Small intestine (tissue), 7 donors: Measurements from ENCODE around the gene ELAPOR1. TPM values are rescaled to one million over a fixed set of nuclear protein-coding genes. Genes with fewer than 3 reads are reported as not detected.
"Not testable (repeated sequence)": the region's sequence is repeated elsewhere in the genome, so short reads cannot be mapped to it uniquely, and the experiment has no call there.

ENCODE experiments used
- DNase-seq, 2 donors: peaks; one replicate each; pipeline versions ENCODE4 v3.0.0 to v3.0.0-alpha.2; 2013
- FAIRE-seq: peaks from 2 replicates; lab custom pipeline; 2012; peaks lifted over from hg19 to GRCh38; lab: Jason Lieb, UNC
- H3K27ac ChIP-seq, 3 donors: one replicate each; pipeline ENCODE4 v1.5.1; 2013; ENCODE audit warnings: low read length in 2 of 3, mild to moderate bottlenecking in 2 of 3, control low read depth in 1 of 3, inconsistent platforms in 1 of 3, low read depth in 1 of 3, moderate library complexity in 1 of 3
- H3K27me3 ChIP-seq, 3 donors: one replicate each; pipeline ENCODE4 v1.6.1; 2013; ENCODE audit warnings: low read length in 3 of 3, inconsistent platforms in 1 of 3; ENCODE audit not compliant: control insufficient read depth in 3 of 3, insufficient read depth in 3 of 3
- H3K36me3 ChIP-seq, 3 donors: one replicate each; pipeline ENCODE4 v1.6.1; 2013; ENCODE audit warnings: low read length in 3 of 3, inconsistent platforms in 1 of 3, low read depth in 1 of 3, mild to moderate bottlenecking in 1 of 3, moderate library complexity in 1 of 3; ENCODE audit not compliant: control insufficient read depth in 3 of 3, insufficient read depth in 2 of 3
- H3K4me1 ChIP-seq, 3 donors: one replicate each; pipeline ENCODE4 v1.6.1; 2013; ENCODE audit warnings: low read length in 2 of 3, inconsistent platforms in 1 of 3, low read depth in 1 of 3, mild to moderate bottlenecking in 1 of 3, moderate library complexity in 1 of 3; ENCODE audit not compliant: control insufficient read depth in 3 of 3, insufficient read depth in 2 of 3
- H3K4me3 ChIP-seq, 3 donors: one replicate each; pipeline ENCODE4 v1.5.1; 2013; ENCODE audit warnings: low read length in 3 of 3, control low read depth in 1 of 3, inconsistent platforms in 1 of 3, low read depth in 1 of 3, mild to moderate bottlenecking in 1 of 3, moderate library complexity in 1 of 3
- H3K9me3 ChIP-seq, 2 donors: one replicate each; pipeline ENCODE4 v1.6.1; 2013; ENCODE audit warnings: low read depth in 1 of 2, low read length in 1 of 2; ENCODE audit not compliant: control insufficient read depth in 2 of 2, insufficient read depth in 1 of 2
- WGBS, 3 donors: extraction: QIAGEN DNeasy Blood & Tissue Kit; methylation state at CpG; one replicate each; pipeline ENCODE4 v1.1.7; 2013; 5-methylcytosine and 5-hydroxymethylcytosine counted together
- polyA plus RNA-seq, 4 donors: library from polyadenylated mRNA; stranded (reverse) in 3 of 4; unstranded in 1 of 4; fragments of 200-250 nt in 3 of 4; fragments of 120-200 nt in 1 of 4; gene quantifications; one replicate each; pipeline versions ENCODE4 v1.2.1 to v1.2.3, GENCODE V29; 2013
- donor health status: healthy with polysubstance abuse.
- donor health status: control.
- donor health status: control.
- donor health status: Bipolar disorder and iron deficiency.
- donor health status: healthy.

ELAPOR1 gene
- polyA plus RNA-seq, 4 donors = 3.8 to 75.3 (median 35.4) TPM

GRCh38 chr1:109134423-109134822 lies 20.5 kb downstream of the ELAPOR1 start:
- FAIRE-seq (no peak), DNase-seq (peak; percentile 90 to 91)
- H3K27me3 ChIP-seq = no peaks in the 10 kb centered on the region
- peak overlapping the region; percentile 82 to 92 (median 90) for H3K27ac ChIP-seq
- no peaks in the 10 kb centered on the region for H3K9me3 ChIP-seq
- H3K4me1 ChIP-seq = peaks cover 0 to 65% (median 0%) of the 10 kb centered on the region in 3 donors
- peaks cover 0 to 1% (median 0%) of the 10 kb centered on the region in 3 donors for H3K36me3 ChIP-seq
- 8 to 39% (median 15%) methylated on average over 7 of the region's 7 CpGs for WGBS, 3 donors
- peak overlapping the region in 2 of 3 donors; percentile 14 to 18 for H3K4me3 ChIP-seq

- Histone ChIP-seq H3K4me3 (no peak overlapping the region), H3K36me3 (no peaks in the 10 kb centered on the region), H3K4me1 (peaks cover 0 to 70% (median 0%) of the 10 kb centered on the region in 3 donors), H3K27ac (peak overlapping the region; percentile 50 to 92 (median 82)), H3K9me3 (no peaks in the 10 kb centered on the region), H3K27me3 (no peaks in the 10 kb centered on the region)
- FAIRE-seq (no peak), DNase-seq (no peak)
- 14 to 60% (median 33%) methylated on average over 3 of the region's 3 CpGs for WGBS, 3 donors
These were observed 22.0 kb downstream of the ELAPOR1 start for GRCh38 chr1:109135940-109136339.

GRCh38 chr1:109136766-109137165 lies 22.9 kb downstream of the ELAPOR1 start:
- Histone ChIP-seq H3K27ac (peak overlapping the region; percentile 50 to 92 (median 82)), H3K4me3 (no peak overlapping the region), H3K4me1 (peaks cover 0 to 70% (median 0%) of the 10 kb centered on the region in 3 donors), H3K9me3 (no peaks in the 10 kb centered on the region), H3K27me3 (no peaks in the 10 kb centered on the region), H3K36me3 (peaks cover 0 to 5% (median 0%) of the 10 kb centered on the region in 3 donors)
- peak; percentile 73 to 77 for DNase-seq
- no peak for FAIRE-seq
- 20 to 61% (median 30%) methylated on average over 6 of the region's 6 CpGs for whole genome bisulfite sequencing, 3 donors

GRCh38 chr1:109137958-109138357 lies 24.0 kb downstream of the ELAPOR1 start:
- Histone ChIP-seq H3K36me3 (peaks cover 0 to 5% (median 0%) of the 10 kb centered on the region in 3 donors), H3K4me1 (peaks cover 0 to 63% (median 0%) of the 10 kb centered on the region in 3 donors), H3K27ac (peak overlapping the region; percentile 79 to 95 (median 90)), H3K27me3 (no peaks in the 10 kb centered on the region), H3K4me3 (no peak overlapping the region), H3K9me3 (no peaks in the 10 kb centered on the region)
- DNase-seq (peak in 1 of 2 donors; percentile 77), FAIRE-seq (no peak)
- WGBS, 3 donors = 14 to 53% (median 31%) methylated on average over 3 of the region's 3 CpGs

GRCh38 chr1:109138358-109138757 lies 24.4 kb downstream of the ELAPOR1 start:
- H3K4me3 ChIP-seq = no peak overlapping the region
- peaks cover 0 to 59% (median 0%) of the 10 kb centered on the region in 3 donors for H3K4me1 ChIP-seq
- FAIRE-seq (no peak), DNase-seq (peak; percentile 79 to 91)
- H3K27ac ChIP-seq = peak overlapping the region; percentile 79 to 95 (median 90)
- no peaks in the 10 kb centered on the region for H3K27me3 ChIP-seq
- H3K36me3 ChIP-seq = peaks cover 0 to 5% (median 0%) of the 10 kb centered on the region in 3 donors
- WGBS, 3 donors = 22 to 62% (median 26%) methylated on average over 3 of the region's 3 CpGs
- no peaks in the 10 kb centered on the region for H3K9me3 ChIP-seq

GRCh38 chr1:109140392-109140791 lies 26.5 kb downstream of the ELAPOR1 start:
- Histone ChIP-seq H3K4me3 (no peak overlapping the region), H3K36me3 (peaks cover 0 to 7% (median 0%) of the 10 kb centered on the region in 3 donors), H3K27ac (no peak overlapping the region), H3K9me3 (no peaks in the 10 kb centered on the region), H3K27me3 (no peaks in the 10 kb centered on the region), H3K4me1 (peaks cover 0 to 42% (median 0%) of the 10 kb centered on the region in 3 donors)
- DNase-seq (no peak), FAIRE-seq (no peak)
- WGBS, 3 donors = 62 to 65% (median 62%) methylated on average over 3 of the region's 3 CpGs

- DNase-seq = peak in 1 of 2 donors; percentile 31
- H3K9me3 ChIP-seq = no peaks in the 10 kb centered on the region
- H3K27me3 ChIP-seq = no peaks in the 10 kb centered on the region
- H3K4me1 ChIP-seq = peaks cover 0 to 24% (median 0%) of the 10 kb centered on the region in 3 donors
- FAIRE-seq = no peak
- WGBS, 3 donors = 83 to 90% (median 84%) methylated on average over 5 of the region's 5 CpGs
- no peak overlapping the region for H3K27ac ChIP-seq
- peaks cover 0 to 7% (median 0%) of the 10 kb centered on the region in 3 donors for H3K36me3 ChIP-seq
- H3K4me3 ChIP-seq = no peak overlapping the region
These were observed 28.3 kb downstream of the ELAPOR1 start for GRCh38 chr1:109142260-109142659.

GRCh38 chr1:109142725-109143124 lies 28.8 kb downstream of the ELAPOR1 start:
- not testable (repeated sequence) for H3K9me3 ChIP-seq, H3K4me3 ChIP-seq, H3K27me3 ChIP-seq, H3K27ac ChIP-seq, H3K36me3 ChIP-seq, DNase-seq, FAIRE-seq
- WGBS, 3 donors = 85 to 99% (median 99%) methylated on average over 6 of the region's 6 CpGs
- H3K4me1 ChIP-seq = peaks cover 0 to 22% (median 0%) of the 10 kb centered on the region in 3 donors
